Testis (tissue), 2 donors: ENCODE results near the gene DRC1.

Source experiments
- POLR2A ChIP-seq: fragments of 450-650 bp; IDR thresholded peaks from one replicate; pipeline ENCODE4 v1.6.1; 2017; ENCODE audit warnings: antibody characterized with exemption, mild to moderate bottlenecking, moderate library complexity
- TF ChIP-seq, protein P1 (sequence below), 3 experiments: fragments of 450-650 bp in 2 of 3; fragments of 200-600 bp in 1 of 3; sonication (generic) in 1 of 3; IDR thresholded peaks; one replicate each; pipeline ENCODE4 v1.5.1; 2016 to 2019; ENCODE audit warnings: antibody characterized with exemption in 3 of 3, mild to moderate bottlenecking in 2 of 3, moderate library complexity in 1 of 3

- TF ChIP-seq, protein P1, sequence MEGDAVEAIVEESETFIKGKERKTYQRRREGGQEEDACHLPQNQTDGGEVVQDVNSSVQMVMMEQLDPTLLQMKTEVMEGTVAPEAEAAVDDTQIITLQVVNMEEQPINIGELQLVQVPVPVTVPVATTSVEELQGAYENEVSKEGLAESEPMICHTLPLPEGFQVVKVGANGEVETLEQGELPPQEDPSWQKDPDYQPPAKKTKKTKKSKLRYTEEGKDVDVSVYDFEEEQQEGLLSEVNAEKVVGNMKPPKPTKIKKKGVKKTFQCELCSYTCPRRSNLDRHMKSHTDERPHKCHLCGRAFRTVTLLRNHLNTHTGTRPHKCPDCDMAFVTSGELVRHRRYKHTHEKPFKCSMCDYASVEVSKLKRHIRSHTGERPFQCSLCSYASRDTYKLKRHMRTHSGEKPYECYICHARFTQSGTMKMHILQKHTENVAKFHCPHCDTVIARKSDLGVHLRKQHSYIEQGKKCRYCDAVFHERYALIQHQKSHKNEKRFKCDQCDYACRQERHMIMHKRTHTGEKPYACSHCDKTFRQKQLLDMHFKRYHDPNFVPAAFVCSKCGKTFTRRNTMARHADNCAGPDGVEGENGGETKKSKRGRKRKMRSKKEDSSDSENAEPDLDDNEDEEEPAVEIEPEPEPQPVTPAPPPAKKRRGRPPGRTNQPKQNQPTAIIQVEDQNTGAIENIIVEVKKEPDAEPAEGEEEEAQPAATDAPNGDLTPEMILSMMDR (IDR thresholded peaks at IDR 0.05), result no peak
- TF ChIP-seq POLR2A, result no peak
These were observed 80.7 kb downstream of the DRC1 start for GRCh38 chr2:26482211-26483026.
